Measurements from ENCODE around the gene CACNG8.
"Not testable (repeated sequence)": the region's sequence is repeated elsewhere in the genome, so short reads cannot be mapped to it uniquely, and the experiment has no call there.

CACNG8 gene

GRCh38 chr19:53947624-53948023 is 15.1 kb upstream of the CACNG8 start:
- H3K4me1 ChIP-seq (ENCODE audit: insufficient read depth, low read length), result peaks cover 5% of the 10 kb centered on the region; the same call in 1 of the 2 replicates
- H3K36me3 ChIP-seq (ENCODE audit: insufficient read depth, low read depth, low read length), result no peaks in the 10 kb centered on the region
- no peak overlapping the region for H3K4me3 ChIP-seq (ENCODE audit: low read length)
- peaks cover 5% of the 10 kb centered on the region; the same call in 1 of the 2 replicates for H3K27me3 ChIP-seq (ENCODE audit: insufficient read depth, low read length)
- no peak overlapping the region; the same call in 1 of the 2 replicates for H3K9ac ChIP-seq (ENCODE audit: low read depth, low read length)
- H3K9me3 ChIP-seq (ENCODE audit: insufficient read depth, low read depth, low read length), result no peaks in the 10 kb centered on the region
- H3K27ac ChIP-seq (ENCODE audit: low read length), result no peak overlapping the region

GRCh38 chr19:53948611-53949010 is 14.1 kb upstream of the CACNG8 start:
- H3K4me1 ChIP-seq (ENCODE audit: insufficient read depth, low read length); H3K27me3 ChIP-seq (ENCODE audit: insufficient read depth, low read length); H3K27ac ChIP-seq (ENCODE audit: low read length); H3K9me3 ChIP-seq (ENCODE audit: insufficient read depth, low read depth, low read length); H3K9ac ChIP-seq (ENCODE audit: low read depth, low read length); H3K4me3 ChIP-seq (ENCODE audit: low read length); H3K36me3 ChIP-seq (ENCODE audit: insufficient read depth, low read depth, low read length): not testable (repeated sequence)

GRCh38 chr19:53951436-53951835 is 11.3 kb upstream of the CACNG8 start:
- H3K9ac ChIP-seq (ENCODE audit: low read depth, low read length), result no peak overlapping the region
- peaks cover 3% of the 10 kb centered on the region; the same call in 1 of the 2 replicates for H3K4me1 ChIP-seq (ENCODE audit: insufficient read depth, low read length)
- H3K36me3 ChIP-seq (ENCODE audit: insufficient read depth, low read depth, low read length), result no peaks in the 10 kb centered on the region
- H3K27me3 ChIP-seq (ENCODE audit: insufficient read depth, low read length), result no peaks in the 10 kb centered on the region; the same call in 1 of the 2 replicates
- H3K4me3 ChIP-seq (ENCODE audit: low read length), result no peak overlapping the region
- H3K9me3 ChIP-seq (ENCODE audit: insufficient read depth, low read depth, low read length), result no peaks in the 10 kb centered on the region
- H3K27ac ChIP-seq (ENCODE audit: low read length), result no peak overlapping the region

GRCh38 chr19:53951947-53952346 is 10.8 kb upstream of the CACNG8 start:
- H3K36me3 ChIP-seq (ENCODE audit: insufficient read depth, low read depth, low read length), result no peaks in the 10 kb centered on the region
- H3K4me1 ChIP-seq (ENCODE audit: insufficient read depth, low read length), result peaks cover 6% of the 10 kb centered on the region; the same call in 1 of the 2 replicates
- no peaks in the 10 kb centered on the region for H3K9me3 ChIP-seq (ENCODE audit: insufficient read depth, low read depth, low read length)
- no peak overlapping the region for H3K27ac ChIP-seq (ENCODE audit: low read length)
- H3K9ac ChIP-seq (ENCODE audit: low read depth, low read length), result no peak overlapping the region
- H3K4me3 ChIP-seq (ENCODE audit: low read length), result no peak overlapping the region
- H3K27me3 ChIP-seq (ENCODE audit: insufficient read depth, low read length), result no peaks in the 10 kb centered on the region; the same call in 1 of the 2 replicates

GRCh38 chr19:53953383-53953782 is 9.4 kb upstream of the CACNG8 start:
- no peak overlapping the region for H3K27ac ChIP-seq (ENCODE audit: low read length)
- peaks cover 11% of the 10 kb centered on the region; the same call in 1 of the 2 replicates for H3K27me3 ChIP-seq (ENCODE audit: insufficient read depth, low read length)
- peaks cover 14% of the 10 kb centered on the region; the same call in 1 of the 2 replicates for H3K4me1 ChIP-seq (ENCODE audit: insufficient read depth, low read length)
- no peak overlapping the region for H3K9ac ChIP-seq (ENCODE audit: low read depth, low read length)
- H3K9me3 ChIP-seq (ENCODE audit: insufficient read depth, low read depth, low read length), result no peaks in the 10 kb centered on the region
- H3K36me3 ChIP-seq (ENCODE audit: insufficient read depth, low read depth, low read length), result no peaks in the 10 kb centered on the region
- H3K4me3 ChIP-seq (ENCODE audit: low read length), result no peak overlapping the region

- Histone ChIP-seq H3K4me3 (ENCODE audit: low read length) (peak overlapping the region; percentile 65), H3K9ac (ENCODE audit: low read depth, low read length) (peak overlapping the region; percentile 68; the same call in 1 of the 2 replicates), H3K36me3 (ENCODE audit: insufficient read depth, low read depth, low read length) (no peaks in the 10 kb centered on the region), H3K9me3 (ENCODE audit: insufficient read depth, low read depth, low read length) (no peaks in the 10 kb centered on the region), H3K4me1 (ENCODE audit: insufficient read depth, low read length) (peaks cover 20% of the 10 kb centered on the region; the same call in 1 of the 2 replicates), H3K27me3 (ENCODE audit: insufficient read depth, low read length) (peaks cover 51% of the 10 kb centered on the region), H3K27ac (ENCODE audit: low read length) (peak overlapping the region; percentile 43)
Measured at GRCh38 chr19:53957448-53958167, 5.1 kb upstream of the CACNG8 start.

GRCh38 chr19:53958168-53958571 is 4.6 kb upstream of the CACNG8 start:
- peaks cover 54% of the 10 kb centered on the region for H3K27me3 ChIP-seq (ENCODE audit: insufficient read depth, low read length)
- H3K9ac ChIP-seq (ENCODE audit: low read depth, low read length), result peak overlapping the region; percentile 68; the same call in 1 of the 2 replicates
- H3K36me3 ChIP-seq (ENCODE audit: insufficient read depth, low read depth, low read length), result no peaks in the 10 kb centered on the region
- peak overlapping the region; percentile 70 for H3K4me3 ChIP-seq (ENCODE audit: low read length)
- H3K4me1 ChIP-seq (ENCODE audit: insufficient read depth, low read length), result peaks cover 20% of the 10 kb centered on the region; the same call in 1 of the 2 replicates
- peak overlapping the region; percentile 43 for H3K27ac ChIP-seq (ENCODE audit: low read length)
- H3K9me3 ChIP-seq (ENCODE audit: insufficient read depth, low read depth, low read length), result no peaks in the 10 kb centered on the region

GRCh38 chr19:53958823-53959757 is 3.6 kb upstream of the CACNG8 start:
- H3K9ac ChIP-seq (ENCODE audit: low read depth, low read length), result peak overlapping the region; percentile 82; the same call in 1 of the 2 replicates
- peaks cover 2% of the 10 kb centered on the region; the same call in 1 of the 2 replicates for H3K36me3 ChIP-seq (ENCODE audit: insufficient read depth, low read depth, low read length)
- H3K4me1 ChIP-seq (ENCODE audit: insufficient read depth, low read length), result peaks cover 20% of the 10 kb centered on the region; the same call in 1 of the 2 replicates
- peak overlapping the region; percentile 80 for H3K27ac ChIP-seq (ENCODE audit: low read length)
- no peaks in the 10 kb centered on the region for H3K9me3 ChIP-seq (ENCODE audit: insufficient read depth, low read depth, low read length)
- peak overlapping the region; percentile 84 for H3K4me3 ChIP-seq (ENCODE audit: low read length)
- H3K27me3 ChIP-seq (ENCODE audit: insufficient read depth, low read length), result peaks cover 63% of the 10 kb centered on the region

GRCh38 chr19:53960187-53960586 is 2.5 kb upstream of the CACNG8 start:
- Histone ChIP-seq H3K9ac (ENCODE audit: low read depth, low read length) (peak overlapping the region; percentile 82; the same call in 1 of the 2 replicates), H3K9me3 (ENCODE audit: insufficient read depth, low read depth, low read length) (no peaks in the 10 kb centered on the region), H3K27ac (ENCODE audit: low read length) (peak overlapping the region; percentile 80), H3K36me3 (ENCODE audit: insufficient read depth, low read depth, low read length) (peaks cover 13% of the 10 kb centered on the region; the same call in 1 of the 2 replicates), H3K4me3 (ENCODE audit: low read length) (peak overlapping the region; percentile 84), H3K4me1 (ENCODE audit: insufficient read depth, low read length) (peaks cover 20% of the 10 kb centered on the region; the same call in 1 of the 2 replicates), H3K27me3 (ENCODE audit: insufficient read depth, low read length) (peaks cover 74% of the 10 kb centered on the region)

- peak overlapping the region; percentile 84 for H3K4me3 ChIP-seq (ENCODE audit: low read length)
Measured at GRCh38 chr19:53960886-53961285, 1.9 kb upstream of the CACNG8 start.

More at GRCh38 chr19:53960886-53961285, 1.9 kb upstream of the CACNG8 start:
- Histone ChIP-seq H3K27ac (ENCODE audit: low read length) (no peak overlapping the region), H3K27me3 (ENCODE audit: insufficient read depth, low read length) (peaks cover 78% of the 10 kb centered on the region), H3K4me1 (ENCODE audit: insufficient read depth, low read length) (peaks cover 20% of the 10 kb centered on the region; the same call in 1 of the 2 replicates), H3K36me3 (ENCODE audit: insufficient read depth, low read depth, low read length) (peaks cover 19% of the 10 kb centered on the region; the same call in 1 of the 2 replicates), H3K9me3 (ENCODE audit: insufficient read depth, low read depth, low read length) (no peaks in the 10 kb centered on the region), H3K9ac (ENCODE audit: low read depth, low read length) (peak overlapping the region; percentile 82; the same call in 1 of the 2 replicates)

Data from iPS-20b (cell line).